ENCODE results near the gene CNPY1.

Gene CNPY1

DNA sequence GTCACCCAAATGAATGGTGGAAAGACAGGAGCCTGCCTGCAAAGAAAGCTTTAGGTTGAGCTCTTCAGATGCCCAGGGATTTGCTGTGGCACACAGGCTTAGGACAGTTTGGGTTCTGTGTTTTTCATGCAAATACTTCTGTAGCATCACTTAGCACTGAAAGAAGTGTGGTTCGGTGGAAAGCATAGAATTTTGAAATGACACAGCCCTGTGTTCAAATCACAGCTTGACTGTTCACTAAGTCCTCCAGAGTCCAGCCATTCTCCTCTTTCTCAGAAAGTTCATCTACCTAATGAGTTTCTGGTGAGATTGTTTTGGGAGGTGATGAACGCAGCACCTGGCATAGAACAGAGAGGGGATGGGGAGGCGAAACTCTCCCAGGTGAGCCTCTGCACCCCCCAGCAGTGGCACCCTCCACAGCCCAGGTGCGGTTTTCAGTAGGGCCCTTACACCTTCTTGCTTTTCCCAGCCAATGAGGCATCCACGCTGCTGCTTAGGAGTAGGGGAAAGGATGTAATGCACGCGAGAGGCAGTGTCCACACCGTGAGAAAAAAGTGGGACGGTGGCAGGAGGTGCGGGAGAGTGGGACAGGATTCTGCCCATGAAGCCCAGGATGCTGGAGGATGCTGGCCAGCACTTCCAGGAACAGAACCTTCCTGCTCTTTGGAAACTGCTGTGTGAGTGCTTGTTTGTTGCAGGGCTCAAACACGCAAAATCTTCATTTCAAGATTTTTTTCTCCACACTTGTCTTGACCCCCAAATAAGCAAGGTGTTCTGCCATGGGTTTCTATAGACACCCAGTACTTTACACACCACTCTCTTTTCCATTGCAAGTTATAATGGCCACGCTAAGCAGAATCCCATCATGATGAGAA is 76.8 kb downstream of the CNPY1 start:
- H3K4me3 ChIP-seq (ENCODE audit: low read depth in 1 of 5, low read length in 5 of 5): no peak overlapping the region
- no peaks in the 10 kb centered on the region for H3K9me3 ChIP-seq (ENCODE audit: control insufficient read depth in 5 of 5, low read length in 5 of 5)
- H3K36me3 ChIP-seq (ENCODE audit: control insufficient read depth in 5 of 5, insufficient read depth in 5 of 5, low read length in 5 of 5): no peaks in the 10 kb centered on the region
- H3K4me1 ChIP-seq (ENCODE audit: control insufficient read depth in 5 of 5, insufficient read depth in 5 of 5, low read length in 5 of 5): peaks cover 0 to 25% (median 20%) of the 10 kb centered on the region in 5 donors
- peaks cover 67 to 97% (median 95%) of the 10 kb centered on the region in 5 donors for H3K27me3 ChIP-seq (ENCODE audit: control insufficient read depth in 5 of 5, insufficient read depth in 4 of 5, low read length in 5 of 5)
- no peak overlapping the region for H3K9ac ChIP-seq (ENCODE audit: low read length in 5 of 5)
- H3K27ac ChIP-seq (ENCODE audit: low read depth, low read length): no peak overlapping the region

DNA sequence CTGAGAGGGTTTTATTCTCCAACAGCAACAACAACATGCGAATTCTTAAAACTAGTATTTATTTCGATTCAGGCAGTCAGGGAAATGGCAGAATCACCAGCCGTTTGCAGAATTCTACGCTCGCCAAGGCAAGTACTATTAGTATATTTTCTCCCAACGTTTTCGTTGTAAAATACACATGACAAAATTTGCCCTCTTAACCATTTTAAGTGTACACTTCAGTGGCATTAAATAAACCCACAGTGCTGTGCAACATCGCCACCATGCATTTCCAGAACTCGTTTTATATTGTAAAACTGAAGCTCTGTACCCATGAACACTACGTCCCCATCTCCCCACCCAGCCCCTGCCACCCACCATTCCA is 77.6 kb downstream of the CNPY1 start:
- H3K27me3 ChIP-seq (ENCODE audit: control insufficient read depth in 5 of 5, insufficient read depth in 4 of 5, low read length in 5 of 5): peaks cover 62 to 96% (median 92%) of the 10 kb centered on the region in 5 donors

DNA sequence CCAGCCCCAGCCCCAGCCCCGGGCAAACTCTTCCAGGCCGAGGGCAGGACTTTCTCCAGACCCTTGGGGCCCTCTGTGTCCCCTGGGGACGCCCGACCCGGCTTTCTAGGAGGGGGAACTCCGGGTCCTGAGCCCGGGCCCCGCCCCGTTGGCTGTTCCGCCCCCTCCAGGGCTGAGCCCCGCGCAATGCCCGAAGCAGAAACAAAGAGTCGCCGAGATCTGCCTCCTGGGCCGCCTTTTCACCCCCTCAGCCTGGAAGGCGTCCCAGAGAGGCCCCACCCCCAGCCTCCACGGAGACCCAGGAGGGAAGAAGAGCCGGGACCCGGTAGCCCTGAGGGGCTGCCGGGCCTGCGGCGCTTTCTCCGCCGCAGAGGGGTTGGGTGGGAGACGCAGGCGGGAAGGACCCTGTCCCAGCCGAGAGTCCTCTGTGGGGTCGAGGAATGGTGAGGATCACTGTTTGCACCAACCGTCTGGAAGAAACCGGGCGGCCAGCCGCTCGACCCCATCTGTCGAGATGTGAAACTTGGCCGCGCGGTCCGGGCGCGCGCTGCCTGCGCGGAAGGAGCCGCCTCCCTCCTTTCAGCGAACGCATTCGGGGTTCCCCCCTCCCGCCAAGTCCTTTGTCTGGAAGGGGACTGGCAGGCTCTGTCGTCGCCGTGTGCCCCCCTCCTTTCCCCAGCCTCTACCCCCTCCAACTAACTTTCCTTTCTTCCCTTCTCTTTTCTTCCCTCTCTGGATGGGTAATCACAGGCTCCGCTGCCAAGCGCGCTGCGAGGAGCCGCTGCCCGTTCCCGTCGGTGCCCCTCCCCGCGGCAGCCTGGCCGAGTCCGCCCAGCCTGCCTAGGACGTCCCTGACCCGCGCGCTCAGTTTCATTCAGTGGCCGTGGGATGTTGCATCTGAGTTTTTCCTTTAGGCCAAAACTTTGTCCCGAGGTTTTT is 78.2 kb downstream of the CNPY1 start:
- H3K27ac ChIP-seq (ENCODE audit: low read depth, low read length): no peak overlapping the region
- H3K4me1 ChIP-seq (ENCODE audit: control insufficient read depth in 5 of 5, insufficient read depth in 5 of 5, low read length in 5 of 5): peaks cover 0 to 24% (median 20%) of the 10 kb centered on the region in 5 donors
- H3K27me3 ChIP-seq (ENCODE audit: control insufficient read depth in 5 of 5, insufficient read depth in 4 of 5, low read length in 5 of 5): peaks cover 62 to 97% (median 92%) of the 10 kb centered on the region in 5 donors
- no peaks in the 10 kb centered on the region for H3K36me3 ChIP-seq (ENCODE audit: control insufficient read depth in 5 of 5, insufficient read depth in 5 of 5, low read length in 5 of 5)
- peak overlapping the region in 1 of 5 donors; percentile 35 for H3K4me3 ChIP-seq (ENCODE audit: low read depth in 1 of 5, low read length in 5 of 5)
- no peaks in the 10 kb centered on the region for H3K9me3 ChIP-seq (ENCODE audit: control insufficient read depth in 5 of 5, low read length in 5 of 5)
- H3K9ac ChIP-seq (ENCODE audit: low read length in 5 of 5): no peak overlapping the region

More for the DNA sequence above, 77.6 kb downstream of the CNPY1 start:
- no peak overlapping the region for H3K27ac ChIP-seq (ENCODE audit: low read depth, low read length)
- peaks cover 0 to 25% (median 20%) of the 10 kb centered on the region in 5 donors for H3K4me1 ChIP-seq (ENCODE audit: control insufficient read depth in 5 of 5, insufficient read depth in 5 of 5, low read length in 5 of 5)
- no peak overlapping the region for H3K9ac ChIP-seq (ENCODE audit: low read length in 5 of 5)
- no peak overlapping the region for H3K4me3 ChIP-seq (ENCODE audit: low read depth in 1 of 5, low read length in 5 of 5)
- H3K9me3 ChIP-seq (ENCODE audit: control insufficient read depth in 5 of 5, low read length in 5 of 5): no peaks in the 10 kb centered on the region
- no peaks in the 10 kb centered on the region for H3K36me3 ChIP-seq (ENCODE audit: control insufficient read depth in 5 of 5, insufficient read depth in 5 of 5, low read length in 5 of 5)

GRCh38 chr7:155466814-155467733 is 79.3 kb downstream of the CNPY1 start:
- no peak overlapping the region for H3K4me3 ChIP-seq (ENCODE audit: low read depth in 1 of 5, low read length in 5 of 5)

DNA sequence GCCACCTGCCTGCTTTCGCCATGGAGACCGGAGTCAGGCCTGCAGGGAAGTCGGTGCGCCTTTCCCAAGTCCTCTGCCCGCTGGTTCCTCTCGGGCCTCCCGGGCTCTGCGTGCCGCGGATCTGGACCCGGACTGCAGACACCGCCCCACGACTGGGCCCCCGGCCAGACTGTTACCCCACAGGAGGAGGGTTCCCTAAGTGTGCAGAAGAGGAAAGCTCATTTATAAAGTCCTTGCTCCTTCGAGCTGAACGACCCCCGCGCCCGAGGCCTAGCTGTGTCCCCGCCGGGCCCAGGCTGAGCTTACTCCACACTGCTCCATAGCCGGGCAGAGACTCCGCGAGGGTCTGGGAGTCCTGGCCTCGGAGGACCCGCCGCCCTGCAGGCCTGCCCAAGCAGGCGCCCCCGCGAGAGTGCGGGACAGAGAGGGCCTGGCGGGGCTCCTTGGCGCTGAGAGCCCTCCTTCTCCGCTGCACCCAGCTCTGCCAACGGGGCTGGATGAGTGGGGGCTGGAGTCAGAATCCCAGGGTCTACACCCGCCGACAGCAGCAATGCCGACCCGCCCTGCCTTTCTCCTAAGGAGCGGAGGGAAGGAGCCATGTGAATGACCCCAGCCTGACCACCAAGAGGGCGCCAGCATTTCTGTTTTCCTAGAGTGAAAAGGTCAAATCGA is 80.1 kb downstream of the CNPY1 start:
- Histone ChIP-seq H3K27ac (ENCODE audit: low read depth, low read length) (no peak overlapping the region), H3K9me3 (ENCODE audit: control insufficient read depth in 5 of 5, low read length in 5 of 5) (no peaks in the 10 kb centered on the region), H3K27me3 (ENCODE audit: control insufficient read depth in 5 of 5, insufficient read depth in 4 of 5, low read length in 5 of 5) (peaks cover 56 to 95% (median 91%) of the 10 kb centered on the region in 5 donors), H3K4me1 (ENCODE audit: control insufficient read depth in 5 of 5, insufficient read depth in 5 of 5, low read length in 5 of 5) (peaks cover 0 to 21% (median 20%) of the 10 kb centered on the region in 5 donors), H3K4me3 (ENCODE audit: low read depth in 1 of 5, low read length in 5 of 5) (no peak overlapping the region), H3K9ac (ENCODE audit: low read length in 5 of 5) (no peak overlapping the region), H3K36me3 (ENCODE audit: control insufficient read depth in 5 of 5, insufficient read depth in 5 of 5, low read length in 5 of 5) (no peaks in the 10 kb centered on the region)

More at GRCh38 chr7:155466814-155467733, 79.3 kb downstream of the CNPY1 start:
- H3K9me3 ChIP-seq (ENCODE audit: control insufficient read depth in 5 of 5, low read length in 5 of 5): no peaks in the 10 kb centered on the region
- H3K27me3 ChIP-seq (ENCODE audit: control insufficient read depth in 5 of 5, insufficient read depth in 4 of 5, low read length in 5 of 5): peaks cover 60 to 95% (median 91%) of the 10 kb centered on the region in 5 donors
- H3K9ac ChIP-seq (ENCODE audit: low read length in 5 of 5): no peak overlapping the region
- peaks cover 0 to 21% (median 20%) of the 10 kb centered on the region in 5 donors for H3K4me1 ChIP-seq (ENCODE audit: control insufficient read depth in 5 of 5, insufficient read depth in 5 of 5, low read length in 5 of 5)
- H3K36me3 ChIP-seq (ENCODE audit: control insufficient read depth in 5 of 5, insufficient read depth in 5 of 5, low read length in 5 of 5): no peaks in the 10 kb centered on the region
- no peak overlapping the region for H3K27ac ChIP-seq (ENCODE audit: low read depth, low read length)

DNA sequence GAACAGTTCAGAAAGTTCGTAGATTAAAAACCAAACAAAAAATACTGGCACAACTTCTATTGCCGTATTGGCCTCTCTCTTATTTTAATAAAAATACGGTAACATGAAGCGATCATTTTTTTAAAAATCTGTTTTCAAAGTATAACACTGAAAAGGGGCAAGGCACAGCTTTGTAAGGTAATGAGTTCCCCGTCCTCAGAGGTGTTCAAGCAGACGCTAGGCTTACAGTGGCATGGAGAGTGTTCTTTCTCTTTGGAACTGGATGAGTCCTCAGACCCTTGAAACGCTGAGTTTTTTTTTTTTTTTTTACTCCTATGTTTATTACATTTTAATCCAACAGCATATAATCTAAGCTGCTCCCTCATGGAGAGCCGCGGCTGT is 80.6 kb downstream of the CNPY1 start:
- Histone ChIP-seq H3K27ac (ENCODE audit: low read depth, low read length) (no peak overlapping the region), H3K36me3 (ENCODE audit: control insufficient read depth in 5 of 5, insufficient read depth in 5 of 5, low read length in 5 of 5) (no peaks in the 10 kb centered on the region), H3K9me3 (ENCODE audit: control insufficient read depth in 5 of 5, low read length in 5 of 5) (no peaks in the 10 kb centered on the region), H3K4me1 (ENCODE audit: control insufficient read depth in 5 of 5, insufficient read depth in 5 of 5, low read length in 5 of 5) (peaks cover 0 to 21% (median 20%) of the 10 kb centered on the region in 5 donors), H3K9ac (ENCODE audit: low read length in 5 of 5) (no peak overlapping the region), H3K4me3 (ENCODE audit: low read depth in 1 of 5, low read length in 5 of 5) (no peak overlapping the region), H3K27me3 (ENCODE audit: control insufficient read depth in 5 of 5, insufficient read depth in 4 of 5, low read length in 5 of 5) (peaks cover 56 to 95% (median 91%) of the 10 kb centered on the region in 5 donors)

DNA sequence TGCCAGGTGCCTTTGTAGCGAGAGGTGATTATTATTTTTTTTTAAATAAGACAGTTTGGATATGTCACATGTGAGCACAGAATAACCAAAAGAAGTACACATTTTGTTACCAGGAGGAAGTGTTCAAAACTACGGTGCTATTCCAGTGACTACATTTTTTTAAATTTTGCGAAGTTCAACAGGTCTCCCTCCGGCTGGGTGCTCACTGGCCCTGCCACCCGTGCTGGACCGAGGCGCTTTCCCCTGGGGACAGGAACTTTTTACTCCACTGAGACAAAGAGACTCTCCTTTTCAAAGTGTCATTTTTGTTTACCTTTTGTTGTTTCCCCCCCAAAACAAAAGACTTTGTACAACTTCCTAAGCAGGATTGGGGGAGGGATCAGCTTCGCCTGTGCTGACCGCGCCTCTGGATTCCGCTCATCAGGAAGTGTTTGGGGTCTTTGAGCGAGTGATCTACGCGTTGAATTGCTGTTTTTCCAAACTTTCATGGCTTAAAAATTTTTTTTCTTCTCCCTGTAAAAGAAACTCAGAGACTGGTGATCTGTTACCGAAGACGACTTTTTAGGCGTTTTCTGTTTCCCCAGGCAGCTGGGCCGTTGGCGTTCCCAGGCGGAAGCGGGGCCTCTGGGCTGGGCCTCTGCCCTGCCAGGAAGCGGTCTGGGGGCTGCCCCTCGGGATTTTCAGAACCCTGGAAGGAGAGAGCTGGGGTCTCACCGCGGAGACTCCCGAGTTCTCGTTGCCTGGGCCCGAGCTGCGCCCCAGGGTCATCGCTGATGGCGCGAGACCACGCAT is 81.2 kb downstream of the CNPY1 start:
- Histone ChIP-seq H3K27me3 (ENCODE audit: control insufficient read depth in 5 of 5, insufficient read depth in 4 of 5, low read length in 5 of 5) (peaks cover 57 to 96% (median 90%) of the 10 kb centered on the region in 5 donors), H3K4me3 (ENCODE audit: low read depth in 1 of 5, low read length in 5 of 5) (no peak overlapping the region), H3K9ac (ENCODE audit: low read length in 5 of 5) (no peak overlapping the region), H3K9me3 (ENCODE audit: control insufficient read depth in 5 of 5, low read length in 5 of 5) (no peaks in the 10 kb centered on the region), H3K36me3 (ENCODE audit: control insufficient read depth in 5 of 5, insufficient read depth in 5 of 5, low read length in 5 of 5) (no peaks in the 10 kb centered on the region), H3K27ac (ENCODE audit: low read depth, low read length) (no peak overlapping the region), H3K4me1 (ENCODE audit: control insufficient read depth in 5 of 5, insufficient read depth in 5 of 5, low read length in 5 of 5) (peaks cover 0 to 21% (median 20%) of the 10 kb centered on the region in 5 donors)

GRCh38 chr7:155464183-155464582 is 82.2 kb downstream of the CNPY1 start:
- Histone ChIP-seq H3K9ac (ENCODE audit: low read length in 5 of 5) (no peak overlapping the region), H3K9me3 (ENCODE audit: control insufficient read depth in 5 of 5, low read length in 5 of 5) (no peaks in the 10 kb centered on the region), H3K27me3 (ENCODE audit: control insufficient read depth in 5 of 5, insufficient read depth in 4 of 5, low read length in 5 of 5) (peaks cover 58 to 96% (median 90%) of the 10 kb centered on the region in 5 donors), H3K36me3 (ENCODE audit: control insufficient read depth in 5 of 5, insufficient read depth in 5 of 5, low read length in 5 of 5) (no peaks in the 10 kb centered on the region), H3K4me3 (ENCODE audit: low read depth in 1 of 5, low read length in 5 of 5) (no peak overlapping the region), H3K4me1 (ENCODE audit: control insufficient read depth in 5 of 5, insufficient read depth in 5 of 5, low read length in 5 of 5) (peaks cover 0 to 26% (median 24%) of the 10 kb centered on the region in 5 donors), H3K27ac (ENCODE audit: low read depth, low read length) (no peak overlapping the region)
